GM21619 (cell line): ENCODE data around the gene KANSL1.

Experiments
- ATAC-seq: cut with Tn5 transposase; IDR thresholded peaks from one replicate; pipeline ENCODE4 v1.9.1; 2021; ENCODE audit not compliant: unreplicated experiment

KANSL1 gene

GRCh38 chr17:46170639-46171429, 22.4 kb downstream of the KANSL1 start:
- ATAC-seq: no peak

- no peak for ATAC-seq
These were observed 23.2 kb downstream of the KANSL1 start for GRCh38 chr17:46169913-46170638.

- ATAC-seq: no peak
These were observed 25.2 kb downstream of the KANSL1 start for GRCh38 chr17:46167826-46168569.

- no peak for ATAC-seq
These were observed 26.0 kb downstream of the KANSL1 start for GRCh38 chr17:46167267-46167666.

GRCh38 chr17:46166692-46167249, 26.5 kb downstream of the KANSL1 start:
- ATAC-seq: no peak

- ATAC-seq: no peak
These were observed 29.2 kb downstream of the KANSL1 start for GRCh38 chr17:46163929-46164594.

- ATAC-seq: no peak
These were observed 29.9 kb downstream of the KANSL1 start for GRCh38 chr17:46163316-46163715.

GRCh38 chr17:46162866-46163265, 30.4 kb downstream of the KANSL1 start:
- ATAC-seq: no peak

- no peak for ATAC-seq
These were observed 33.1 kb downstream of the KANSL1 start for GRCh38 chr17:46160169-46160568.

- ATAC-seq: no peak
These were observed 33.5 kb downstream of the KANSL1 start for GRCh38 chr17:46159686-46160085.

- ATAC-seq: no peak
These were observed 34.6 kb downstream of the KANSL1 start for GRCh38 chr17:46158323-46159296.

- ATAC-seq: no peak
These were observed 35.7 kb downstream of the KANSL1 start for GRCh38 chr17:46157443-46158062.

- ATAC-seq: no peak
These were observed 38.9 kb downstream of the KANSL1 start for GRCh38 chr17:46154151-46154816.

GRCh38 chr17:46152423-46152822, 40.8 kb downstream of the KANSL1 start:
- no peak for ATAC-seq

- ATAC-seq: no peak
These were observed 41.5 kb downstream of the KANSL1 start for GRCh38 chr17:46151762-46152161.

- ATAC-seq: no peak
These were observed 42.8 kb downstream of the KANSL1 start for GRCh38 chr17:46150216-46150963.

GRCh38 chr17:46148247-46148646, 45.0 kb downstream of the KANSL1 start:
- ATAC-seq: no peak

- no peak for ATAC-seq
These were observed 45.9 kb downstream of the KANSL1 start for GRCh38 chr17:46147296-46147695.
